Measurements from ENCODE around the gene CLSTN2. TPM values are rescaled to one million over a fixed set of nuclear protein-coding genes. Genes with fewer than 3 reads are reported as not detected.

The CLSTN2 gene
- total and polyA plus RNA-seq, 2 of the 8 experiments (the other 6 are each of a cell fraction or from before 2014, with no cell fraction given) = 0.39 to 0.52 TPM

- no peak overlapping the region for H3K56ac ChIP-seq (replicated peaks; ENCODE audit: insufficient read length, low read depth, low read length)
- no peak overlapping the region for H3K18ac ChIP-seq (ENCODE audit: extremely low read depth, low read length)
- no peak overlapping the region for H4K8ac ChIP-seq (ENCODE audit: extremely low read depth, insufficient read depth, low read length)
- no peak overlapping the region for H2AFZ ChIP-seq (ENCODE audit: low read length)
- DNase-seq (ENCODE audit: low read depth in 1 of 2, low spot score in 2 of 2) (no peak), FAIRE-seq (no peak)
- no peaks in the 10 kb centered on the region for H3K9me3 ChIP-seq (ENCODE audit: insufficient read depth in 2 of 2, low read depth in 1 of 2, low read length in 1 of 2)
- no peak overlapping the region for H3K14ac ChIP-seq (ENCODE audit: insufficient read length)
- no peak overlapping the region for H4K5ac ChIP-seq (ENCODE audit: insufficient read length, low read depth, low read length)
- H4K20me1 ChIP-seq (replicated peaks in 1 of 2; ENCODE audit: control insufficient read depth in 1 of 2, insufficient read depth in 2 of 2, low read length in 2 of 2) = no peaks in the 10 kb centered on the region
- no peak overlapping the region for H2BK20ac ChIP-seq (ENCODE audit: low read length)
- POLR2A ChIA-PET (ENCODE audit: partially characterized antibody) = no interaction called here
- H3K4me2 ChIP-seq (ENCODE audit: insufficient read depth in 1 of 2, low read depth in 2 of 2, low read length in 2 of 2) = no peak overlapping the region
- WGBS, 2 experiments (ENCODE audit: extremely low coverage in 1 of 2, insufficient coverage in 1 of 2, insufficient read length in 1 of 2, insufficient replicate concordance in 2 of 2, low coverage in 1 of 2, low lambda C conversion rate in 2 of 2, missing lambda C conversion rate in 1 of 2) = 73% methylated on average over 5 of the region's 5 CpGs; no CpG with 5 or more reads in 1 of the 2 experiments
- H2BK12ac ChIP-seq (ENCODE audit: low read depth, low read length) = no peak overlapping the region
- H2BK5ac ChIP-seq (ENCODE audit: low read depth, low read length) = no peak overlapping the region
- H3K4ac ChIP-seq (replicated peaks; ENCODE audit: insufficient read length, low read depth, low read length) = no peak overlapping the region
- H3K9ac ChIP-seq (replicated peaks in 1 of 4; ENCODE audit: extremely low read depth in 1 of 4, low read depth in 3 of 4, low read length in 3 of 4) = no peak overlapping the region
- H3K27ac ChIP-seq (ENCODE audit: low read depth, low read length) = no peak overlapping the region
- CTCF ChIA-PET (ENCODE audit: partially characterized antibody) = no interaction called here
- no peaks in the 10 kb centered on the region for H3K79me2 ChIP-seq (ENCODE audit: control insufficient read depth in 1 of 2, insufficient read depth in 2 of 2, low read length in 2 of 2)
- H2AK5ac ChIP-seq (ENCODE audit: low read depth, low read length) = no peak overlapping the region
- no peaks in the 10 kb centered on the region for H3K23me2 ChIP-seq (ENCODE audit: low read depth, low read length)
- H3K23ac ChIP-seq (ENCODE audit: insufficient read length) = no peak overlapping the region
- H2BK15ac ChIP-seq (ENCODE audit: low read length) = no peak overlapping the region
- H3K4me1 ChIP-seq (replicated peaks in 1 of 4; ENCODE audit: control insufficient read depth in 3 of 4, insufficient read depth in 4 of 4, low read length in 3 of 4) = no peaks in the 10 kb centered on the region
- no peaks in the 10 kb centered on the region for H3K27me3 ChIP-seq (replicated peaks in 1 of 4; ENCODE audit: control insufficient read depth in 3 of 4, extremely low read depth in 1 of 4, insufficient read depth in 3 of 4, low read length in 3 of 4)
- H2BK120ac ChIP-seq (replicated peaks; ENCODE audit: low read depth, low read length) = no peak overlapping the region
- H3K36me3 ChIP-seq (ENCODE audit: control insufficient read depth in 2 of 4, insufficient read depth in 4 of 4, low read length in 3 of 4) = no peaks in the 10 kb centered on the region
- no peak for TF ChIP-seq FOSL1 (IDR thresholded peaks at IDR 0.05; ENCODE audit: insufficient read depth, low read depth, low read length)
- TF ChIP-seq JUND (IDR thresholded peaks at IDR 0.05; ENCODE audit: low read length) = no peak
- TF ChIP-seq KDM4A (IDR thresholded peaks at IDR 0.05; ENCODE audit: low read depth, low read length, severe bottlenecking) = no peak
- no peak for TF ChIP-seq SIX5 (IDR thresholded peaks at IDR 0.05; ENCODE audit: low read depth, low read length)
- TF ChIP-seq SAP30 (IDR thresholded peaks at IDR 0.05; ENCODE audit: insufficient read depth, insufficient replicate concordance, low read length) = no peak
- no peak for TF ChIP-seq TCF12 (IDR thresholded peaks at IDR 0.05; ENCODE audit: low read depth, low read length)
- H3K79me1 ChIP-seq (ENCODE audit: low read depth, low read length) = no peaks in the 10 kb centered on the region
- no peak overlapping the region for H4K91ac ChIP-seq (replicated peaks; ENCODE audit: insufficient read length, low read length)
- no peak overlapping the region for H3K4me3 ChIP-seq (ENCODE audit: extremely low read depth in 1 of 4, insufficient read depth in 2 of 4, low read depth in 3 of 4, low read length in 4 of 4)
Measured at GRCh38 chr3:140439527-140439926, 504.5 kb downstream of the CLSTN2 start.

All from H1 (cell line).